A673 (cell line): Measurements from ENCODE around the gene PEX16. TPM values are rescaled to one million over a fixed set of nuclear protein-coding genes. Genes with fewer than 3 reads are reported as not detected.

ENCODE experiments used
- BruUV-seq: library from RNA; stranded (reverse); fragments of 400-500 nt; replicated peaks from 2 replicates; lab custom pipeline; 2021; lab: Mats Ljungman, UMichigan
- CTCF ChIA-PET: fragments of 300-600 bp; sonication (Branson Sonifier 250); formaldehyde crosslinking; loops from one replicate; lab custom pipeline; 2022; ENCODE audit warnings: antibody characterized with exemption; lab: Charles Lee
- POLR2A ChIA-PET: fragments of 300-600 bp; sonication (Branson Sonifier 250); formaldehyde crosslinking; loops from one replicate; lab custom pipeline; 2022; ENCODE audit warnings: antibody characterized with exemption; ENCODE audit not compliant: low non-redundant PET; lab: Charles Lee
- DNase-seq: peaks from one replicate; pipeline ENCODE4 v3.0.0-alpha.2; 2015; ENCODE audit warnings: low spot score
- H3K27ac ChIP-seq: fragments of 200-600 bp; sonication (generic); 2 replicates; pipeline ENCODE4 v1.5.1; 2016; ENCODE audit warnings: mixed run types, low read depth, mild to moderate bottlenecking, mixed read lengths, antibody characterized with exemption, low read length; ENCODE audit not compliant: poor library complexity, severe bottlenecking
- H3K27me3 ChIP-seq: fragments of 200-600 bp; sonication (generic); replicated peaks from 2 replicates; pipeline ENCODE4 v1.6.1; 2017; ENCODE audit warnings: mixed run types, low read depth, mild to moderate bottlenecking, mixed read lengths, antibody characterized with exemption, low read length; ENCODE audit not compliant: insufficient read depth, poor library complexity
- H3K36me3 ChIP-seq: fragments of 200-600 bp; sonication (generic); 2 replicates; pipeline ENCODE4 v1.6.1; 2016; ENCODE audit warnings: mixed run types, mild to moderate bottlenecking, mixed read lengths, antibody characterized with exemption, low read length; ENCODE audit not compliant: insufficient read depth, poor library complexity, severe bottlenecking
- H3K4me1 ChIP-seq: fragments of 200-600 bp; sonication (generic); 2 replicates; pipeline ENCODE4 v1.6.1; 2017; ENCODE audit warnings: mixed run types, mild to moderate bottlenecking, mixed read lengths, antibody characterized with exemption, low read length; ENCODE audit not compliant: insufficient read depth, poor library complexity, severe bottlenecking
- H3K4me3 ChIP-seq: fragments of 200-600 bp; sonication (generic); 2 replicates; pipeline ENCODE4 v1.5.1; 2016; ENCODE audit warnings: low read depth, mixed run types, mild to moderate bottlenecking, mixed read lengths, low read length; ENCODE audit not compliant: poor library complexity, severe bottlenecking
- H3K9me3 ChIP-seq: fragments of 200-600 bp; sonication (generic); 2 replicates; pipeline ENCODE4 v1.6.1; 2016; ENCODE audit warnings: mixed run types, low read depth, mild to moderate bottlenecking, mixed read lengths, antibody characterized with exemption, low read length; ENCODE audit not compliant: poor library complexity, severe bottlenecking
- CTCF ChIP-seq: fragments of 300-800, 200-600 bp; sonication (generic); conservative IDR thresholded peaks from 2 replicates; pipeline ENCODE4 v1.5.1; 2017; ENCODE audit warnings: low read depth, mild to moderate bottlenecking, antibody characterized with exemption, low read length, moderate library complexity, mixed read lengths
- EZH2 ChIP-seq: fragments of 200-600 bp; sonication (generic); IDR thresholded peaks from 2 replicates; pipeline ENCODE4 v1.6.1; 2017; ENCODE audit warnings: borderline replicate concordance, low read depth, mild to moderate bottlenecking, mixed read lengths, antibody characterized with exemption, low read length; ENCODE audit not compliant: poor library complexity, severe bottlenecking
- intact Hi-C: fragments of 100-400 bp; cut with micrococcal nuclease; formaldehyde crosslinking; loops from one replicate; pipeline ENCODE4 v1.10.0; 2022; ENCODE audit not compliant: unreplicated experiment
- total RNA-seq: library from RNA; stranded (reverse); gene quantifications from 2 replicates; pipeline ENCODE4 v1.2.3, GENCODE V29; 2021

Gene PEX16
- total RNA-seq, 1 experiment from 2014 or later: 64.1 TPM

DNA sequence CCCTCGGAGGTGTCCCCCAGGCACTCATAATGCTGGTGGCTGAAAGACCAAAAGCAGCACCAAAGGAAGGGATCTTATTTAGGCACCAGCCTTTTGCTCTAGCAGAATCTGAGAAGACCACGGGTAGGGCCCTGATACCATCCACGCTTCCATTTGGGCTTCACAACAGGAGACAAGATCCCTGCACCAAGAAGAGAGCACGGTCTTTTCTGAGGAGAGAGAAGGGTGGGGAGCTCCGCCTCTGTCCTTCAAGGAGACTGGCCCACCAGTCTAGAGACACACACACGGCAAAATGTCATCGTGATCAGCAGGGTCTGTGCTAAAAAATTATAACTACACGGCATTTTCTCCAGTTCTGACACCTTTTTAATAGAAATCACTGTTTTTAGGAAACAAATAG is 14.5 kb upstream of the PEX16 start:
- Histone ChIP-seq H3K27me3 (no peaks in the 10 kb centered on the region), H3K4me3 (no peak overlapping the region), H3K27ac (no peak overlapping the region), H3K9me3 (no peaks in the 10 kb centered on the region), H3K4me1 (no peaks in the 10 kb centered on the region), H3K36me3 (peaks cover 37% of the 10 kb centered on the region)
- POLR2A ChIA-PET: no interaction called here
- no peak for TF ChIP-seq CTCF
- no peak for TF ChIP-seq EZH2
- no peak for DNase-seq
- CTCF ChIA-PET: interaction anchor here (1.2 kb wide), 1 partner anchor 74 kb away, joined by 3 read pairs; no protein-coding TSS in a partner anchor
- BruUV-seq: no TSS peak
- intact Hi-C loops: no loop called here

- ChIA-PET CTCF (interaction anchor here (1.2 kb wide), 1 partner anchor 75 kb away, joined by 3 read pairs; no protein-coding TSS in a partner anchor), POLR2A (no interaction called here)
- intact Hi-C loops: no loop called here
- Histone ChIP-seq H3K4me1 (no peaks in the 10 kb centered on the region), H3K36me3 (peaks cover 33% of the 10 kb centered on the region), H3K9me3 (no peaks in the 10 kb centered on the region), H3K4me3 (no peak overlapping the region), H3K27ac (no peak overlapping the region), H3K27me3 (no peaks in the 10 kb centered on the region)
- no peak for DNase-seq
- BruUV-seq: no TSS peak
- no peak for TF ChIP-seq EZH2
- TF ChIP-seq CTCF: no peak
Measured at GRCh38 chr11:45931739-45932138, 14.1 kb upstream of the PEX16 start.

- ChIA-PET POLR2A (interaction anchor here (0.7 kb wide), 1 partner anchor 65 kb away, joined by 3 read pairs; no protein-coding TSS in a partner anchor), CTCF (interaction anchor here (0.9 to 1.2 kb wide), 2 partner anchors 75 kb away, joined by 3 to 4 read pairs; no protein-coding TSS in a partner anchor)
- Histone ChIP-seq H3K36me3 (peaks cover 30% of the 10 kb centered on the region), H3K4me3 (no peak overlapping the region), H3K9me3 (no peaks in the 10 kb centered on the region), H3K4me1 (no peaks in the 10 kb centered on the region), H3K27me3 (no peaks in the 10 kb centered on the region), H3K27ac (no peak overlapping the region)
- BruUV-seq: no TSS peak
- intact Hi-C loops: no loop called here
- TF ChIP-seq CTCF (no peak), EZH2 (no peak)
- DNase-seq: no peak
Measured at GRCh38 chr11:45930951-45931570, 13.4 kb upstream of the PEX16 start.
